Fibroblast of lung (primary cell): ENCODE measurements around the gene ETNPPL. TPM values are rescaled to one million over a fixed set of nuclear protein-coding genes. Genes with fewer than 3 reads are reported as not detected.

Experiments
- DNase-seq, 2 donors: peaks; one replicate each; pipeline versions ENCODE4 v3.0.0 to v3.0.0-alpha.2; 2010; ENCODE audit warnings: low read depth in 2 of 2
- H2AFZ ChIP-seq: 2 replicates; pipeline ENCODE4 v1.5.1; 2012; ENCODE audit warnings: low read length, control low read depth, inconsistent platforms
- H3K27ac ChIP-seq: 2 replicates; pipeline ENCODE4 v1.5.1; 2011; ENCODE audit warnings: low read length, control low read depth; ENCODE audit not compliant: insufficient read depth
- H3K27me3 ChIP-seq: 2 replicates; pipeline ENCODE4 v1.5.1; 2011; ENCODE audit warnings: mild to moderate bottlenecking, low read length; ENCODE audit not compliant: control insufficient read depth, insufficient read depth
- H3K36me3 ChIP-seq: 2 replicates; pipeline ENCODE4 v1.5.1; 2011; ENCODE audit warnings: low read length; ENCODE audit not compliant: control insufficient read depth, insufficient read depth
- H3K4me1 ChIP-seq: 2 replicates; pipeline ENCODE4 v1.5.1; 2011; ENCODE audit warnings: low read length; ENCODE audit not compliant: control insufficient read depth, insufficient read depth; ENCODE audit errors: extremely low read depth
- H3K4me2 ChIP-seq: 2 replicates; pipeline ENCODE4 v1.5.1; 2011; ENCODE audit warnings: low read length, control low read depth; ENCODE audit not compliant: insufficient read depth; ENCODE audit errors: extremely low read depth
- H3K4me3 ChIP-seq, 4 experiments: fragments of 200-600 bp in 1 of 4; sonication (generic) in 1 of 4; replicated peaks in 1 of 4; 2 replicates each; pipeline ENCODE4 v1.5.1; 2011 to 2016; ENCODE audit warnings: low read length in 4 of 4, low read depth in 3 of 4, mild to moderate bottlenecking in 3 of 4, control low read depth in 2 of 4, inconsistent platforms in 1 of 4, mixed read lengths in 1 of 4; ENCODE audit not compliant: insufficient read depth in 1 of 4; ENCODE audit errors: control extremely low read depth in 1 of 4
- H3K79me2 ChIP-seq: 2 replicates; pipeline ENCODE4 v1.5.1; 2012; ENCODE audit warnings: mild to moderate bottlenecking, low read length, inconsistent platforms; ENCODE audit not compliant: control insufficient read depth, insufficient read depth
- H3K9ac ChIP-seq: 2 replicates; pipeline ENCODE4 v1.5.1; 2011; ENCODE audit warnings: mild to moderate bottlenecking, low read length, control low read depth; ENCODE audit not compliant: insufficient read depth
- H3K9me3 ChIP-seq: 2 replicates; pipeline ENCODE4 v1.5.1; 2012; ENCODE audit warnings: low read depth, low read length; ENCODE audit not compliant: control insufficient read depth, insufficient read depth
- H4K20me1 ChIP-seq: 2 replicates; pipeline ENCODE4 v1.5.1; 2011; ENCODE audit warnings: low read length; ENCODE audit not compliant: control insufficient read depth, insufficient read depth; ENCODE audit errors: extremely low read depth
- EZH2 ChIP-seq: IDR thresholded peaks from 2 replicates; pipeline ENCODE4 v1.5.1; 2012; ENCODE audit warnings: low read length, control low read depth, mild to moderate bottlenecking; ENCODE audit errors: missing control alignments
- polyA plus RNA-seq, 2 donors: library from polyadenylated mRNA; depleted of rRNA in 1 of 2; stranded (reverse) in 1 of 2; unstranded in 1 of 2; fragments of >200 nt; gene quantifications; 2 replicates each; pipeline ENCODE4 v1.2.1, GENCODE V29; 2011 to 2012; ENCODE audit warnings: missing spikeins in 1 of 2
- total RNA-seq: library from RNA; depleted of rRNA; stranded (reverse); fragments of >200 nt; gene quantifications from 2 replicates; pipeline ENCODE4 v1.2.1, GENCODE V29; 2014
- TF ChIP-seq, protein P1 (sequence below), 2 donors: IDR thresholded peaks in 1 of 2; conservative IDR thresholded peaks in 1 of 2; 1 replicate in 1 of 2; 2 replicates in 1 of 2; pipeline ENCODE4 v1.5.1; 2011 to 2012; ENCODE audit warnings: low read length in 2 of 2, control low read depth in 1 of 2, inconsistent platforms in 1 of 2, low read depth in 1 of 2, mild to moderate bottlenecking in 1 of 2

Gene ETNPPL
- total and polyA plus RNA-seq, 2 donors (not counting 1 experiment from before 2014, with no cell fraction given), result not detected

DNA sequence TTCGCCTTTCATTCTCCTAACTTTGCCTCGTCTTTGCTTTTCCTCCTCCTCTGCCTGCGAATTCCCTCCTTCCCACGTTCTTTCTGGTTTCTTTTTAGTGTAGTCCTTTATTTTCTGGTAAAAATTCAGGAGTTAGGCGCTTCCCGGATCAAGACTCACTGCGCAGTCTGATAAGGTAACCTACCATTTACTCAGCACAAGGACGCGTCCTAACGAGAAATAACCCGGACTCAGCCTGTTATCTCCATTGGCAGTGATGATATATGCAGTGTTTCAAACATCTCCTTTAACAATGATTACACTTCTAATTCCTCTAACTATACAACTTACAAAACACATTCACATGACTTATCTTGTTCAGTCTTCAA lies 357 bp upstream of the ETNPPL start:
- Histone ChIP-seq H3K27ac (no peak overlapping the region), H3K4me3 (peak overlapping the region; percentile 40 to 61 (median 51)), H4K20me1 (no peaks in the 10 kb centered on the region), H3K79me2 (no peaks in the 10 kb centered on the region), H3K4me1 (peaks cover 3% of the 10 kb centered on the region), H3K9me3 (no peaks in the 10 kb centered on the region), H2AFZ (peak overlapping the region; percentile 67), H3K9ac (no peak overlapping the region), H3K36me3 (no peaks in the 10 kb centered on the region), H3K27me3 (peaks cover 15% of the 10 kb centered on the region), H3K4me2 (peak overlapping the region; percentile 95)
- DNase-seq, result no peak
- TF ChIP-seq EZH2, result no peak
- TF ChIP-seq, protein P1, sequence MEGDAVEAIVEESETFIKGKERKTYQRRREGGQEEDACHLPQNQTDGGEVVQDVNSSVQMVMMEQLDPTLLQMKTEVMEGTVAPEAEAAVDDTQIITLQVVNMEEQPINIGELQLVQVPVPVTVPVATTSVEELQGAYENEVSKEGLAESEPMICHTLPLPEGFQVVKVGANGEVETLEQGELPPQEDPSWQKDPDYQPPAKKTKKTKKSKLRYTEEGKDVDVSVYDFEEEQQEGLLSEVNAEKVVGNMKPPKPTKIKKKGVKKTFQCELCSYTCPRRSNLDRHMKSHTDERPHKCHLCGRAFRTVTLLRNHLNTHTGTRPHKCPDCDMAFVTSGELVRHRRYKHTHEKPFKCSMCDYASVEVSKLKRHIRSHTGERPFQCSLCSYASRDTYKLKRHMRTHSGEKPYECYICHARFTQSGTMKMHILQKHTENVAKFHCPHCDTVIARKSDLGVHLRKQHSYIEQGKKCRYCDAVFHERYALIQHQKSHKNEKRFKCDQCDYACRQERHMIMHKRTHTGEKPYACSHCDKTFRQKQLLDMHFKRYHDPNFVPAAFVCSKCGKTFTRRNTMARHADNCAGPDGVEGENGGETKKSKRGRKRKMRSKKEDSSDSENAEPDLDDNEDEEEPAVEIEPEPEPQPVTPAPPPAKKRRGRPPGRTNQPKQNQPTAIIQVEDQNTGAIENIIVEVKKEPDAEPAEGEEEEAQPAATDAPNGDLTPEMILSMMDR (conservative IDR thresholded peaks at IDR 0.05 in 1 of 2, IDR thresholded peaks at IDR 0.05 in 1 of 2; ENCODE audit: low read depth in 1 of 2, low read length in 2 of 2), result no peak

DNA sequence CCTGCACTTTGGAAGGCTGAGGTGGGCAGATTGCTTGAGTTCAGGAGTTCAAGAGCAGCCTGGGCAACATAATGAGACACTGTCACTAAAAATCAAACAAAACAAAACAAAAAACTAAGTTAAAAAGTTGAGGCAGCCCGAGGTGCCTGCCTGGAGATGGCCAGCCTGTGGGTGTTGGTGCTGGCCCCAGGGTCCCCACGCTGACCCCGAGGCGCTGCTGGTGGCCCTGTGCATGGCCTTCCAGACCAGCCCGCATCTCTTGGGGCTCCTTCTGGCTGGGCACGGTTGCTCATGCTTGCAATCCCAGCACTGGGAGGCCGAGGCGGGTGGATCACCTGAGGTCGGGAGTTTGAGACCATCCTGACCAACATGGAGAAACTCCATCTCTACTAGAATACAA lies 4.4 kb downstream of the ETNPPL start:
- no peak overlapping the region for H2AFZ ChIP-seq
- H4K20me1 ChIP-seq, result no peaks in the 10 kb centered on the region
- H3K27me3 ChIP-seq, result peaks cover 15% of the 10 kb centered on the region
- no peak overlapping the region for H3K4me2 ChIP-seq
- DNase-seq, result no peak
- no peaks in the 10 kb centered on the region for H3K79me2 ChIP-seq
- no peak for TF ChIP-seq EZH2
- TF ChIP-seq, protein P1 (conservative IDR thresholded peaks at IDR 0.05 in 1 of 2, IDR thresholded peaks at IDR 0.05 in 1 of 2; ENCODE audit: low read depth in 1 of 2, low read length in 2 of 2), result no peak
- no peaks in the 10 kb centered on the region for H3K9me3 ChIP-seq
- H3K36me3 ChIP-seq, result no peaks in the 10 kb centered on the region
- H3K9ac ChIP-seq, result no peak overlapping the region
- no peak overlapping the region for H3K27ac ChIP-seq
- peaks cover 3% of the 10 kb centered on the region for H3K4me1 ChIP-seq
- no peak overlapping the region for H3K4me3 ChIP-seq

DNA sequence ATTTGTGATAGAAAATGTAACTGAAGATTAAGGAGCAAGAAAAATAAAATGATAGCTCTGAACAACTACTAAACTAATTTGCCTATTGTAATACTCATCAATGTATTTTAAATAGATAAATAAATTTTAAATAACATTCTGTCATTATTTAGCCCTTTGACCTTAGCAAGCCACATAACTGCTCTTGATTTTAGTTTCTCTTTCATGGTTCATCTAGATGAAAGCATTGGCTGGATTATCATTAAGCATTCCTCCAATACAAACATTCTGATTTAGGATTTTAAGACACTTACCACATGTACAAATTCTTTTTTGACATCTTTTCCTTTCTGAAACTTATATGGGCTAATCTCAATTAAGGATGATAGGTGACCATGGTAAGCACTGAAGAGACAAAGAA lies 8.5 kb downstream of the ETNPPL start:
- TF ChIP-seq, protein P1 (conservative IDR thresholded peaks at IDR 0.05 in 1 of 2, IDR thresholded peaks at IDR 0.05 in 1 of 2; ENCODE audit: low read depth in 1 of 2, low read length in 2 of 2), result no peak
- TF ChIP-seq EZH2, result no peak
- no peak overlapping the region for H3K4me3 ChIP-seq

More for the DNA sequence above, 8.5 kb downstream of the ETNPPL start:
- H3K4me1 ChIP-seq, result no peaks in the 10 kb centered on the region
- H3K79me2 ChIP-seq, result no peaks in the 10 kb centered on the region
- no peaks in the 10 kb centered on the region for H3K36me3 ChIP-seq
- no peak for DNase-seq
- no peaks in the 10 kb centered on the region for H4K20me1 ChIP-seq
- no peak overlapping the region for H3K9ac ChIP-seq
- no peaks in the 10 kb centered on the region for H3K9me3 ChIP-seq
- H3K4me2 ChIP-seq, result no peak overlapping the region
- H2AFZ ChIP-seq, result no peak overlapping the region
- H3K27me3 ChIP-seq, result no peaks in the 10 kb centered on the region
- no peak overlapping the region for H3K27ac ChIP-seq
